ENCODE measurements around the gene WDR1. TPM values are rescaled to one million over a fixed set of nuclear protein-coding genes. Genes with fewer than 3 reads are reported as not detected.

Gene WDR1
- total and polyA plus RNA-seq, 2 donors from 2014 or later = 176 to 313 TPM

GRCh38 chr4:10034612-10035104 lies 81.9 kb downstream of the WDR1 start:
- Histone ChIP-seq H3K4me3 (ENCODE audit: low read length in 3 of 3) (peak overlapping the region in 1 of 3 donors; percentile 19), H3K27me3 (ENCODE audit: control insufficient read depth, insufficient read depth, low read length) (no peaks in the 10 kb centered on the region), H3K9me3 (ENCODE audit: control insufficient read depth in 2 of 3, insufficient read depth in 1 of 3, low read length in 3 of 3) (no peaks in the 10 kb centered on the region), H3K36me3 (ENCODE audit: control insufficient read depth in 2 of 3, insufficient read depth in 3 of 3, low read length in 3 of 3) (no peaks in the 10 kb centered on the region), H3K27ac (ENCODE audit: low read depth in 2 of 2, low read length in 2 of 2) (peak overlapping the region in 1 of 2 donors; percentile 44), H3K9ac (ENCODE audit: low read length in 3 of 3) (no peak overlapping the region), H3K4me1 (ENCODE audit: control insufficient read depth in 2 of 3, insufficient read depth in 2 of 3, low read depth in 1 of 3, low read length in 3 of 3) (peaks cover 2 to 28% (median 22%) of the 10 kb centered on the region in 3 donors)
- no peak for FAIRE-seq
- DNase-seq = no peak
- intact Hi-C loops (cut with DNase I) = no loop called here
- no peak for TF ChIP-seq CTCF (IDR thresholded peaks at IDR 0.05; ENCODE audit: borderline replicate concordance, extremely low read depth, insufficient read depth)

- no peak overlapping the region for H3K9ac ChIP-seq (ENCODE audit: low read length in 3 of 3)
- intact Hi-C loops (cut with DNase I) = no loop called here
- no peak for TF ChIP-seq CTCF (IDR thresholded peaks at IDR 0.05; ENCODE audit: borderline replicate concordance, extremely low read depth, insufficient read depth)
- H3K27me3 ChIP-seq (ENCODE audit: control insufficient read depth, insufficient read depth, low read length) = no peaks in the 10 kb centered on the region
- H3K9me3 ChIP-seq (ENCODE audit: control insufficient read depth in 2 of 3, insufficient read depth in 1 of 3, low read length in 3 of 3) = no peaks in the 10 kb centered on the region
- H3K27ac ChIP-seq (ENCODE audit: low read depth in 2 of 2, low read length in 2 of 2) = peak overlapping the region; percentile 44 to 87
- no peaks in the 10 kb centered on the region for H3K36me3 ChIP-seq (ENCODE audit: control insufficient read depth in 2 of 3, insufficient read depth in 3 of 3, low read length in 3 of 3)
- peak in 1 of 5 donors; percentile 42 for DNase-seq
- peaks cover 2 to 28% (median 22%) of the 10 kb centered on the region in 3 donors for H3K4me1 ChIP-seq (ENCODE audit: control insufficient read depth in 2 of 3, insufficient read depth in 2 of 3, low read depth in 1 of 3, low read length in 3 of 3)
- FAIRE-seq = no peak
- peak overlapping the region in 1 of 3 donors; percentile 19 for H3K4me3 ChIP-seq (ENCODE audit: low read length in 3 of 3)
Measured at GRCh38 chr4:10034136-10034535, 82.5 kb downstream of the WDR1 start.

GRCh38 chr4:10033191-10033881 lies 83.3 kb downstream of the WDR1 start:
- no peak for FAIRE-seq
- Histone ChIP-seq H3K9me3 (ENCODE audit: control insufficient read depth in 2 of 3, insufficient read depth in 1 of 3, low read length in 3 of 3) (no peaks in the 10 kb centered on the region), H3K4me1 (ENCODE audit: control insufficient read depth in 2 of 3, insufficient read depth in 2 of 3, low read depth in 1 of 3, low read length in 3 of 3) (peaks cover 2 to 33% (median 22%) of the 10 kb centered on the region in 3 donors), H3K9ac (ENCODE audit: low read length in 3 of 3) (no peak overlapping the region), H3K4me3 (ENCODE audit: low read length in 3 of 3) (no peak overlapping the region), H3K27ac (ENCODE audit: low read depth in 2 of 2, low read length in 2 of 2) (peak overlapping the region; percentile 44 to 87), H3K27me3 (ENCODE audit: control insufficient read depth, insufficient read depth, low read length) (no peaks in the 10 kb centered on the region), H3K36me3 (ENCODE audit: control insufficient read depth in 2 of 3, insufficient read depth in 3 of 3, low read length in 3 of 3) (no peaks in the 10 kb centered on the region)
- intact Hi-C loops (cut with DNase I) = no loop called here
- TF ChIP-seq CTCF (IDR thresholded peaks at IDR 0.05; ENCODE audit: borderline replicate concordance, extremely low read depth, insufficient read depth) = no peak
- DNase-seq = peak in 3 of 5 donors; percentile 49 to 58 (median 54)

Measured in kidney (tissue), 14 donors.